ENCODE data around the gene SYT9.

DNA sequence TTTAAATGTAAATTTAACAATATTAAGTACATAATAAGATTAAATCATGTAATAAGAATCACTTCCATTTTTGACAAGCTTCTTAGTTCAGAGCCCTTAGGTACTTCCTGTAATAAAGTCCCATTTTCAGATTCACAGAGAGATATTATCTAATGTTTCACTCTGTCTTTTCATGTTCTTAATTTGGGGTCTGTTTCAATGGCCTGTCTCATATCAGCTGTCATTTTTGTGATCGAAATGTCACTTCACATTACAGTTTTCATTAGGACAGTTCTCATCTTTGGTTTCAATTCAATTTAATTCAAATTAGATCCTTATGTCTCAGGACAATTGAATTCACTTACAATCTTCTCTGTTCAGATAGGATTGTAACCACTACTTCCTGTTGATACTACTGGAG lies 211.0 kb downstream of the SYT9 start:
- TF ChIP-seq, protein P1, sequence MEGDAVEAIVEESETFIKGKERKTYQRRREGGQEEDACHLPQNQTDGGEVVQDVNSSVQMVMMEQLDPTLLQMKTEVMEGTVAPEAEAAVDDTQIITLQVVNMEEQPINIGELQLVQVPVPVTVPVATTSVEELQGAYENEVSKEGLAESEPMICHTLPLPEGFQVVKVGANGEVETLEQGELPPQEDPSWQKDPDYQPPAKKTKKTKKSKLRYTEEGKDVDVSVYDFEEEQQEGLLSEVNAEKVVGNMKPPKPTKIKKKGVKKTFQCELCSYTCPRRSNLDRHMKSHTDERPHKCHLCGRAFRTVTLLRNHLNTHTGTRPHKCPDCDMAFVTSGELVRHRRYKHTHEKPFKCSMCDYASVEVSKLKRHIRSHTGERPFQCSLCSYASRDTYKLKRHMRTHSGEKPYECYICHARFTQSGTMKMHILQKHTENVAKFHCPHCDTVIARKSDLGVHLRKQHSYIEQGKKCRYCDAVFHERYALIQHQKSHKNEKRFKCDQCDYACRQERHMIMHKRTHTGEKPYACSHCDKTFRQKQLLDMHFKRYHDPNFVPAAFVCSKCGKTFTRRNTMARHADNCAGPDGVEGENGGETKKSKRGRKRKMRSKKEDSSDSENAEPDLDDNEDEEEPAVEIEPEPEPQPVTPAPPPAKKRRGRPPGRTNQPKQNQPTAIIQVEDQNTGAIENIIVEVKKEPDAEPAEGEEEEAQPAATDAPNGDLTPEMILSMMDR (IDR thresholded peaks at IDR 0.05), result no peak
- no peak for TF ChIP-seq EZH2 (IDR thresholded peaks at IDR 0.05)
